Measurements from ENCODE around the gene TAS2R9. TPM values are rescaled to one million over a fixed set of nuclear protein-coding genes. Genes with fewer than 3 reads are reported as not detected.

The TAS2R9 gene
- total RNA-seq, 1 donor from 2014 or later = not detected

DNA sequence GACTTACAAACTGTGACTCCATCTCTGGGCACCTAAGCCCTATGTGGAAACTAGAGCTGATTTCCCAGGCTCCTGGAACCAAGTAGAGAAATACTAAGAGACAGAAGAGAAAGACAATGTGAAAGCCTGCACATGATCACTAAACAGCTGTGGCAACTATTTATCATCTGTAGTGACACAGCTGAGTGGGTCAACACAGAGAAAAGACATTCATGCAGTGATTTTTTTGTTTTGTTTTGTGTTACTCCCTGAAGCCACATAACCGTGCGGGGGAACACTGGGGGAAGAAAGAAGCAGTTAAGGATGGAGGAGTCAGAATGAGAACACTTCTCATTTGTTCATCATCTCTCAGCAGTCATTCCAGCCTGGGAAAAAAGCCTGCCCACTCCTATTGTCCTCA lies 37.8 kb upstream of the TAS2R9 start:
- Mint-ChIP-seq H3K27me3 (no peaks in the 10 kb centered on the region), H3K4me1 (ENCODE audit: unreplicated experiment) (no peaks in the 10 kb centered on the region), H3K36me3 (peaks cover 44% of the 10 kb centered on the region), H3K4me3 (no peak overlapping the region), H3K27ac (no peak overlapping the region), H3K9me3 (no peaks in the 10 kb centered on the region)
- TF ChIP-seq, protein P1, sequence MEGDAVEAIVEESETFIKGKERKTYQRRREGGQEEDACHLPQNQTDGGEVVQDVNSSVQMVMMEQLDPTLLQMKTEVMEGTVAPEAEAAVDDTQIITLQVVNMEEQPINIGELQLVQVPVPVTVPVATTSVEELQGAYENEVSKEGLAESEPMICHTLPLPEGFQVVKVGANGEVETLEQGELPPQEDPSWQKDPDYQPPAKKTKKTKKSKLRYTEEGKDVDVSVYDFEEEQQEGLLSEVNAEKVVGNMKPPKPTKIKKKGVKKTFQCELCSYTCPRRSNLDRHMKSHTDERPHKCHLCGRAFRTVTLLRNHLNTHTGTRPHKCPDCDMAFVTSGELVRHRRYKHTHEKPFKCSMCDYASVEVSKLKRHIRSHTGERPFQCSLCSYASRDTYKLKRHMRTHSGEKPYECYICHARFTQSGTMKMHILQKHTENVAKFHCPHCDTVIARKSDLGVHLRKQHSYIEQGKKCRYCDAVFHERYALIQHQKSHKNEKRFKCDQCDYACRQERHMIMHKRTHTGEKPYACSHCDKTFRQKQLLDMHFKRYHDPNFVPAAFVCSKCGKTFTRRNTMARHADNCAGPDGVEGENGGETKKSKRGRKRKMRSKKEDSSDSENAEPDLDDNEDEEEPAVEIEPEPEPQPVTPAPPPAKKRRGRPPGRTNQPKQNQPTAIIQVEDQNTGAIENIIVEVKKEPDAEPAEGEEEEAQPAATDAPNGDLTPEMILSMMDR (conservative IDR thresholded peaks at IDR 0.05) = no peak
- no peak for DNase-seq (ENCODE audit: extremely low spot score, unreplicated experiment)

DNA sequence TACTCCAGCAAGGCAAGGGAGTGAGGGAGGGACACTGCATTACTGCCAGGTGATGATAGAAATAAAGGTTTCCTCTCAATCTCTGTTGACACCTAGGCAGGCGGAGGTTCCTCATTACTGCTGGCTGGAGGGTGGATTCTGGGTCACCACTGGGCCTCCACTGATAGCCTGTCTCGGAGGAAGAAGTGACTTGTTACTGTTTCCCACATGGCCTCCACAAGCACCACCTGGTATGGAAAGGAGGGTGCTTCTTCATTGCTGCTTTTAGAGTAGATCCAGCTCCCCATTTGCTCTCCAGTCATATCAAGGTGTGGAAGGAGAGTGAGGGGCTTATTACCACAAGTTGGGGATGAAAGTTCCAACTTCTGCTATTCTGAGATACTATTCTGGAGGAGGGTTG lies 32.9 kb upstream of the TAS2R9 start:
- no peaks in the 10 kb centered on the region for H3K9me3 Mint-ChIP-seq
- H3K36me3 Mint-ChIP-seq = peaks cover 34% of the 10 kb centered on the region
- no peak for DNase-seq (ENCODE audit: extremely low spot score, unreplicated experiment)
- no peaks in the 10 kb centered on the region for H3K27me3 Mint-ChIP-seq
- H3K27ac Mint-ChIP-seq = no peak overlapping the region
- H3K4me3 Mint-ChIP-seq = no peak overlapping the region
- H3K4me1 Mint-ChIP-seq (ENCODE audit: unreplicated experiment) = no peaks in the 10 kb centered on the region
- TF ChIP-seq, protein P1 (conservative IDR thresholded peaks at IDR 0.05) = no peak

DNA sequence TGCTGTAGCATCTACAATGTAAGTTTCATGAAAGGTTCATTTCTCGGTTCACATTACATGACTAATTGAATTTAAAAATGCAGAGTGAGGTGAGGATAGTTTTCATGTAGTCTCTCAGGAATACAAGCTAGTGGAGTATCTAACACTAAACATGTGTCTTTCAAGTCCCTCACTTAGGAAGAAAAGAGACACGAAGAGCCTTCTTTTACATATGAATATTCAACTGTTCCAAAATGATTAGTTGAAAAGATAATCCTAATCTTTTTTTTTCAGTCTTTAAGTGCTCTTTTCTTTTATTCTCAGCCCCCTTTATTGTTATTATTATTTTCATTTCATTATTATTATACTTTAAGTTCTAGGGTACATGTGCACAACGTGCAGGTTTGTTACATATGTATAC lies 28.5 kb upstream of the TAS2R9 start:
- Mint-ChIP-seq H3K4me1 (ENCODE audit: unreplicated experiment) (no peaks in the 10 kb centered on the region), H3K27me3 (no peaks in the 10 kb centered on the region), H3K9me3 (peaks cover 3% of the 10 kb centered on the region), H3K4me3 (no peak overlapping the region), H3K27ac (no peak overlapping the region), H3K36me3 (peaks cover 30% of the 10 kb centered on the region)
- DNase-seq (ENCODE audit: extremely low spot score, unreplicated experiment) = no peak
- TF ChIP-seq, protein P1 (conservative IDR thresholded peaks at IDR 0.05) = no peak

DNA sequence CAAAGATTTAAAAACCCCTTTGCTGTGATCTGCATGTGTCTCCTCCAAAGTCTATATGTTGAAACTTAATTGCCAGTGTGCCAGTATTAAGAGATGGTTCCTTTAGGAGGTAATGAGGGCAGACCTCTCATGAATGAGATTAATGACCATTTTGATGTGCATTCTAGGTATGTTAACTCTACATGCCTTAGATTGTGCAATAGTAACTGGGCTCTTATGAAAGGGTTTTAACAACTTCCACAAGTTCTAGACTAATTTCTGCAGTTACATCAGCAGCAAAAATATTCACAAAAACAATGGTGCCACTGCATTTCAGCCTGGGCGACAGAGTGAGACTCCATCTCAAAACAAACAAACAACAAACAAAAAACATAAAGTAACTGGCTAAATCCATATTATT lies 20.0 kb upstream of the TAS2R9 start:
- H3K9me3 Mint-ChIP-seq = no peaks in the 10 kb centered on the region
- DNase-seq (ENCODE audit: extremely low spot score, unreplicated experiment) = no peak
- no peak overlapping the region for H3K27ac Mint-ChIP-seq
- no peaks in the 10 kb centered on the region for H3K27me3 Mint-ChIP-seq
- TF ChIP-seq, protein P1 (conservative IDR thresholded peaks at IDR 0.05) = no peak
- H3K36me3 Mint-ChIP-seq = peaks cover 4% of the 10 kb centered on the region
- H3K4me1 Mint-ChIP-seq (ENCODE audit: unreplicated experiment) = no peaks in the 10 kb centered on the region
- no peak overlapping the region for H3K4me3 Mint-ChIP-seq

DNA sequence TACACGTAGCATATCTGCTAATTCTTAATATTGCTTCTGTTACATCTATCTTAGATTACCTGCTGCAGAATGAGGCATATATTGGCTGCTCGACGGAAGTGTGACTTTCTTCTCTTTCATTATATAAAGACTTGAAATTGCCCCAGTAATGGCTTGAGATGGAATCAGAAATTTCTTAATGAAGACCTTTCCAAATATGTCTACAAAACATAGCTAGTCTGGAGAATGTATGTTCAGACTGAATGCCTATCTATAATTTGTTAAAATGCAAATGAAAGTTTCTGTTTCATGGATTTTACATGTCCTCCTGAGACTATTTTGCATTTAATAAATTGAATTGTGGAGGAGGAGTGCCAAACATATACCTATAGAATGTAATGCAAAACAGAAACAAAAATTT lies 16.3 kb upstream of the TAS2R9 start, which contains the start of gene TAS2R10:
TSS of gene TAS2R10 (minus strand) at position 101 of the 400 bp plus-strand sequence. CDS start at position 12, 89 bp downstream.
- Mint-ChIP-seq H3K4me3 (no peak within 1 kb of the TSS), H3K27me3 (no peaks in the 10 kb centered on the region), H3K36me3 (no peaks in the 10 kb centered on the region), H3K4me1 (ENCODE audit: unreplicated experiment) (no peaks in the 10 kb centered on the region), H3K27ac (no peak within 1 kb of the TSS), H3K9me3 (no peaks in the 10 kb centered on the region)
- DNase-seq (ENCODE audit: extremely low spot score, unreplicated experiment) = no peak
- TF ChIP-seq, protein P1 (conservative IDR thresholded peaks at IDR 0.05) = no peak

DNA sequence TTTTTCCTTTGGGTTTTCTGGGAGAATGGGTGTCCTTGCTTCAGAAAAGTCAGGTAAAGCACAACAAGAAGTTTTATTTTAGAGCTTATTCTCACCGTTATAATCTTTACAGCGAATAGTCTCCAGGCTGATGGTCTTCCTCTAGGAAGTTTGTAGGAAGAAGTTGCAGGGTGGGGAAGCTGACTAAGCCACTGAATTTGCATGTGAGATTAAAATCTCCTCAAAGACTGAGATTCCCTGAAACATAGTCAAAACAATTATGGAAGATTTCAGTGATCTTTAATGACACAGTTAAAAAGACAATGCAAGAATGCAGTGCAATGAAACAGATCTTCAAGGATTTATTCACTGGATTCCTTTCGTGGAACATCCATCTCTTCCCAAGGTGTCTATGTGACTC lies 15.0 kb upstream of the TAS2R9 start:
- DNase-seq (ENCODE audit: extremely low spot score, unreplicated experiment) = no peak
- TF ChIP-seq, protein P1 (conservative IDR thresholded peaks at IDR 0.05) = no peak
- Mint-ChIP-seq H3K4me1 (ENCODE audit: unreplicated experiment) (no peaks in the 10 kb centered on the region), H3K27ac (no peak overlapping the region), H3K4me3 (no peak overlapping the region), H3K9me3 (no peaks in the 10 kb centered on the region), H3K27me3 (no peaks in the 10 kb centered on the region), H3K36me3 (no peaks in the 10 kb centered on the region)
